GM12874 (cell line): Measurements from ENCODE around the gene PNMA6F.

Source experiments
- CTCF ChIP-seq: IDR thresholded peaks from 2 replicates; pipeline ENCODE4 v1.5.1; 2011; ENCODE audit warnings: low read depth, mild to moderate bottlenecking, control low read depth, low read length, moderate library complexity; ENCODE audit not compliant: insufficient read depth

PNMA6F gene

GRCh38 chrX:153304988-153305736 is 16.4 kb downstream of the PNMA6F start:
- TF ChIP-seq CTCF, result no peak

- TF ChIP-seq CTCF, result no peak
Observed at GRCh38 chrX:153303276-153304262, 18.0 kb downstream of the PNMA6F start.

GRCh38 chrX:153302796-153303195 is 18.8 kb downstream of the PNMA6F start:
- no peak for TF ChIP-seq CTCF

GRCh38 chrX:153301746-153302145 is 19.8 kb downstream of the PNMA6F start:
- no peak for TF ChIP-seq CTCF

GRCh38 chrX:153299855-153300254 is 21.7 kb downstream of the PNMA6F start:
- no peak for TF ChIP-seq CTCF

GRCh38 chrX:153297376-153297775 is 24.2 kb downstream of the PNMA6F start:
- no peak for TF ChIP-seq CTCF
